NOMO-1 (cell line): ENCODE results near the gene TUBGCP5.

ENCODE experiments used
- DNase-seq, 2 experiments: peaks; one replicate each; lab custom pipeline; 2025; ENCODE audit not compliant: unreplicated experiment in 2 of 2; lab: John Stamatoyannopoulos, UW

TUBGCP5 gene

GRCh38 chr15:22979238-22980188, 59.9 kb downstream of the TUBGCP5 start:
- peak; percentile 12 to 53 for DNase-seq

- no peak for DNase-seq
Measured at GRCh38 chr15:22978691-22979237, 60.6 kb downstream of the TUBGCP5 start.

GRCh38 chr15:22974745-22975144, 64.6 kb downstream of the TUBGCP5 start:
- DNase-seq: peak; percentile 82 to 84

- no peak for DNase-seq
Measured at GRCh38 chr15:22973987-22974386, 65.4 kb downstream of the TUBGCP5 start.

GRCh38 chr15:22973286-22973685, 66.1 kb downstream of the TUBGCP5 start:
- DNase-seq: no peak

GRCh38 chr15:22969489-22969888, 69.9 kb downstream of the TUBGCP5 start:
- DNase-seq: no peak

GRCh38 chr15:22968366-22968765, 71.0 kb downstream of the TUBGCP5 start:
- no peak for DNase-seq

- no peak for DNase-seq
Measured at GRCh38 chr15:22967084-22967770, 72.1 kb downstream of the TUBGCP5 start.

GRCh38 chr15:22966321-22967083, 72.9 kb downstream of the TUBGCP5 start:
- DNase-seq: no peak

- DNase-seq: no peak
Measured at GRCh38 chr15:22963641-22964040, 75.7 kb downstream of the TUBGCP5 start.

GRCh38 chr15:22962611-22963010, 76.8 kb downstream of the TUBGCP5 start:
- no peak for DNase-seq

GRCh38 chr15:22961762-22962161, 77.6 kb downstream of the TUBGCP5 start:
- DNase-seq: no peak

- no peak for DNase-seq
Measured at GRCh38 chr15:22960556-22960955, 78.8 kb downstream of the TUBGCP5 start.

GRCh38 chr15:22960126-22960525, 79.2 kb downstream of the TUBGCP5 start:
- DNase-seq: no peak

GRCh38 chr15:22959321-22960101, 79.9 kb downstream of the TUBGCP5 start:
- no peak for DNase-seq

- no peak for DNase-seq
Measured at GRCh38 chr15:22958487-22959280, 80.7 kb downstream of the TUBGCP5 start.

GRCh38 chr15:22956978-22957260, 82.5 kb downstream of the TUBGCP5 start:
- peak; percentile 86 to 92 for DNase-seq

GRCh38 chr15:22956257-22956977, 83.0 kb downstream of the TUBGCP5 start:
- no peak for DNase-seq
